ENCODE results near the gene GREB1.

GREB1 gene

GRCh38 chr2:11584525-11585056 lies 50.7 kb downstream of the GREB1 start:
- Histone ChIP-seq H3K9me3 (ENCODE audit: control insufficient read depth, low read length) (no peaks in the 10 kb centered on the region), H3K27me3 (ENCODE audit: control insufficient read depth, insufficient read depth, low read length) (no peaks in the 10 kb centered on the region), H2AFZ (no peak overlapping the region), H3K27ac (no peak overlapping the region), H3K4me2 (ENCODE audit: low read length) (no peak overlapping the region), H3K79me2 (no peaks in the 10 kb centered on the region), H3K4me1 (no peaks in the 10 kb centered on the region), H3K36me3 (ENCODE audit: control insufficient read depth, insufficient read depth, low read length) (no peaks in the 10 kb centered on the region), H3K9ac (no peak overlapping the region), H3K4me3 (ENCODE audit: low read depth, low read length) (no peak overlapping the region)
- TF ChIP-seq CTCF (IDR thresholded peaks at IDR 0.05): no peak

- no peaks in the 10 kb centered on the region for H3K79me2 ChIP-seq
- no peak overlapping the region for H3K9ac ChIP-seq
- H3K4me3 ChIP-seq (ENCODE audit: low read depth, low read length): no peak overlapping the region
- H2AFZ ChIP-seq: no peak overlapping the region
- no peaks in the 10 kb centered on the region for H3K4me1 ChIP-seq
- no peak overlapping the region for H3K4me2 ChIP-seq (ENCODE audit: low read length)
- no peaks in the 10 kb centered on the region for H3K27me3 ChIP-seq (ENCODE audit: control insufficient read depth, insufficient read depth, low read length)
- TF ChIP-seq CTCF (IDR thresholded peaks at IDR 0.05): no peak
- no peak overlapping the region for H3K27ac ChIP-seq
- no peaks in the 10 kb centered on the region for H3K9me3 ChIP-seq (ENCODE audit: control insufficient read depth, low read length)
- no peaks in the 10 kb centered on the region for H3K36me3 ChIP-seq (ENCODE audit: control insufficient read depth, insufficient read depth, low read length)
Measured at GRCh38 chr2:11585071-11585470, 51.2 kb downstream of the GREB1 start.

GRCh38 chr2:11588228-11589110 lies 54.6 kb downstream of the GREB1 start:
- Histone ChIP-seq H3K27ac (no peak overlapping the region), H3K79me2 (no peaks in the 10 kb centered on the region), H3K9me3 (ENCODE audit: control insufficient read depth, low read length) (no peaks in the 10 kb centered on the region), H3K9ac (no peak overlapping the region), H3K36me3 (ENCODE audit: control insufficient read depth, insufficient read depth, low read length) (no peaks in the 10 kb centered on the region), H2AFZ (no peak overlapping the region), H3K4me1 (no peaks in the 10 kb centered on the region), H3K4me3 (ENCODE audit: low read depth, low read length) (no peak overlapping the region), H3K4me2 (ENCODE audit: low read length) (no peak overlapping the region), H3K27me3 (ENCODE audit: control insufficient read depth, insufficient read depth, low read length) (no peaks in the 10 kb centered on the region)
- TF ChIP-seq CTCF (IDR thresholded peaks at IDR 0.05): no peak

GRCh38 chr2:11589316-11589940 lies 55.6 kb downstream of the GREB1 start:
- Histone ChIP-seq H3K4me1 (no peaks in the 10 kb centered on the region), H3K27me3 (ENCODE audit: control insufficient read depth, insufficient read depth, low read length) (no peaks in the 10 kb centered on the region), H3K4me3 (ENCODE audit: low read depth, low read length) (no peak overlapping the region), H3K36me3 (ENCODE audit: control insufficient read depth, insufficient read depth, low read length) (no peaks in the 10 kb centered on the region), H2AFZ (no peak overlapping the region), H3K9ac (no peak overlapping the region), H3K27ac (no peak overlapping the region), H3K4me2 (ENCODE audit: low read length) (no peak overlapping the region), H3K9me3 (ENCODE audit: control insufficient read depth, low read length) (no peaks in the 10 kb centered on the region), H3K79me2 (no peaks in the 10 kb centered on the region)
- no peak for TF ChIP-seq CTCF (IDR thresholded peaks at IDR 0.05)
